ENCODE measurements around the gene SLC25A29. TPM values are rescaled to one million over a fixed set of nuclear protein-coding genes. Genes with fewer than 3 reads are reported as not detected.

Gene SLC25A29
- total and polyA plus RNA-seq, 2 of the 8 experiments (the other 6 are each of a cell fraction or from before 2014, with no cell fraction given) = 135 to 177 TPM

GRCh38 chr14:100336618-100337530 lies 30.6 kb upstream of the SLC25A29 start:
- Histone ChIP-seq H2BK5ac (ENCODE audit: low read depth, low read length) (no peak overlapping the region), H3K9ac (replicated peaks in 1 of 4; ENCODE audit: extremely low read depth in 1 of 4, low read depth in 3 of 4, low read length in 3 of 4) (no peak overlapping the region), H2BK20ac (ENCODE audit: low read length) (0 out of 2 replicates have a peak overlapping the region, but pooled peaks have one; percentile 27), H4K8ac (ENCODE audit: extremely low read depth, insufficient read depth, low read length) (no peak overlapping the region; the same call in 1 of the 2 replicates), H3K4me2 (ENCODE audit: insufficient read depth in 1 of 2, low read depth in 2 of 2, low read length in 2 of 2) (no peak overlapping the region), H3K9me3 (ENCODE audit: insufficient read depth in 2 of 2, low read depth in 1 of 2, low read length in 1 of 2) (no peaks in the 10 kb centered on the region), H3K79me1 (ENCODE audit: low read depth, low read length) (no peaks in the 10 kb centered on the region), H3K4me1 (replicated peaks in 1 of 4; ENCODE audit: control insufficient read depth in 3 of 4, insufficient read depth in 4 of 4, low read length in 3 of 4) (no peaks in the 10 kb centered on the region), H2BK12ac (ENCODE audit: low read depth, low read length) (no peak overlapping the region), H3K23me2 (ENCODE audit: low read depth, low read length) (no peaks in the 10 kb centered on the region), H4K20me1 (replicated peaks in 1 of 2; ENCODE audit: control insufficient read depth in 1 of 2, insufficient read depth in 2 of 2, low read length in 2 of 2) (peaks cover 0 to 4% of the 10 kb centered on the region in 2 experiments), H3K23ac (ENCODE audit: insufficient read length) (no peak overlapping the region), H4K5ac (ENCODE audit: insufficient read length, low read depth, low read length) (no peak overlapping the region), H3K56ac (replicated peaks; ENCODE audit: insufficient read length, low read depth, low read length) (no peak overlapping the region), H3K27me3 (replicated peaks in 1 of 4; ENCODE audit: control insufficient read depth in 3 of 4, extremely low read depth in 1 of 4, insufficient read depth in 3 of 4, low read length in 3 of 4) (no peaks in the 10 kb centered on the region), H2BK120ac (replicated peaks; ENCODE audit: low read depth, low read length) (no peak overlapping the region), H3K27ac (ENCODE audit: low read depth, low read length) (no peak overlapping the region; the same call in 1 of the 2 replicates), H3K18ac (ENCODE audit: extremely low read depth, low read length) (no peak overlapping the region), H3K4me3 (ENCODE audit: extremely low read depth in 1 of 4, insufficient read depth in 2 of 4, low read depth in 3 of 4, low read length in 4 of 4) (no peak overlapping the region), H3K14ac (ENCODE audit: insufficient read length) (no peak overlapping the region), H3K79me2 (ENCODE audit: control insufficient read depth in 1 of 2, insufficient read depth in 2 of 2, low read length in 2 of 2) (no peaks in the 10 kb centered on the region), H2BK15ac (ENCODE audit: low read length) (no peak overlapping the region), H2AK5ac (ENCODE audit: low read depth, low read length) (no peak overlapping the region), H3K36me3 (ENCODE audit: control insufficient read depth in 2 of 4, insufficient read depth in 4 of 4, low read length in 3 of 4) (peaks cover 10 to 61% (median 24%) of the 10 kb centered on the region in 4 experiments; a peak in 7 of 8 replicates), H4K91ac (replicated peaks; ENCODE audit: insufficient read length, low read length) (no peak overlapping the region), H2AFZ (ENCODE audit: low read length) (no peak overlapping the region), H3K4ac (replicated peaks; ENCODE audit: insufficient read length, low read depth, low read length) (no peak overlapping the region)
- CTCF ChIA-PET (ENCODE audit: partially characterized antibody) = interaction anchor here (0.9 to 1.9 kb wide), 5 partner anchors 16 to 41 kb away, joined by 3 to 6 read pairs (median 3); no protein-coding TSS in a partner anchor
- POLR2A ChIA-PET (ENCODE audit: partially characterized antibody) = interaction anchor here (0.8 to 14.6 kb wide), 7 partner anchors 12 to 35 kb away, joined by 3 to 129 read pairs (median 3); no protein-coding TSS in a partner anchor
- FAIRE-seq = no peak
- 89% methylated on average over 17 of the region's 18 CpGs; no CpG with 5 or more reads in 1 of the 2 experiments for WGBS, 2 experiments (ENCODE audit: extremely low coverage in 1 of 2, insufficient coverage in 1 of 2, insufficient read length in 1 of 2, insufficient replicate concordance in 2 of 2, low coverage in 1 of 2, low lambda C conversion rate in 2 of 2, missing lambda C conversion rate in 1 of 2)
- DNase-seq (ENCODE audit: low read depth in 1 of 2, low spot score in 2 of 2) = no peak

Measured in H1 (cell line).